ENCODE results near the gene DLG2. TPM values are rescaled to one million over a fixed set of nuclear protein-coding genes. Genes with fewer than 3 reads are reported as not detected.

Gene DLG2
- total and polyA plus RNA-seq, 2 of the 8 experiments (the other 6 are each of a cell fraction or from before 2014, with no cell fraction given), result 1.7 to 14.3 TPM

DNA sequence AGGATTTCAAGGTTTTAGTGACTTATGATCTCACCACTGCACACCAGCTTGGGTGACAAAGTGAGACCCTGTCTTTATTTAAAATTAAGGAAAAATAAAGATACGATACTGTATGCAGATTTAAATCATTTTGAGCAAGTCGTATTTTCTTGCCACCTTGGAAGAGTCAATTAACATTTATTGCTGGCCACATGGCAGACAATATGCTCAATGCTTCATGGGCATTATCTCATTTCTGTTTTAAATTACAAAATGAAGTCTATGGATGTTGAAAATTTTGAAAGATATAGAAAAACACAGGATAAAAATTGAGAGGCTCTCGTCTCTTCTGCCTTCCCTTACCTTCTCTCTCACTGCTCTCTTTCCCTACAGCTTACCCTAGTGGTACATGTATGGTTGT lies 1992.0 kb downstream of the DLG2 start:
- Histone ChIP-seq H2BK12ac (ENCODE audit: low read depth, low read length) (no peak overlapping the region), H2BK120ac (replicated peaks; ENCODE audit: low read depth, low read length) (no peak overlapping the region), H3K56ac (replicated peaks; ENCODE audit: insufficient read length, low read depth, low read length) (no peak overlapping the region), H4K8ac (ENCODE audit: extremely low read depth, insufficient read depth, low read length) (no peak overlapping the region), H2AFZ (ENCODE audit: low read length) (no peak overlapping the region), H3K23ac (ENCODE audit: insufficient read length) (no peak overlapping the region), H4K5ac (ENCODE audit: insufficient read length, low read depth, low read length) (no peak overlapping the region), H3K4me2 (ENCODE audit: insufficient read depth in 1 of 2, low read depth in 2 of 2, low read length in 2 of 2) (no peak overlapping the region), H3K4me3 (ENCODE audit: extremely low read depth in 1 of 4, insufficient read depth in 2 of 4, low read depth in 3 of 4, low read length in 4 of 4) (no peak overlapping the region), H3K14ac (ENCODE audit: insufficient read length) (no peak overlapping the region), H2BK5ac (ENCODE audit: low read depth, low read length) (no peak overlapping the region), H3K9me3 (ENCODE audit: insufficient read depth in 2 of 2, low read depth in 1 of 2, low read length in 1 of 2) (no peaks in the 10 kb centered on the region), H3K23me2 (ENCODE audit: low read depth, low read length) (no peaks in the 10 kb centered on the region; the same call in 1 of the 2 replicates), H4K91ac (replicated peaks; ENCODE audit: insufficient read length, low read length) (no peak overlapping the region), H2AK5ac (ENCODE audit: low read depth, low read length) (no peak overlapping the region), H3K4me1 (replicated peaks in 1 of 4; ENCODE audit: control insufficient read depth in 3 of 4, insufficient read depth in 4 of 4, low read length in 3 of 4) (no peaks in the 10 kb centered on the region), H3K79me1 (ENCODE audit: low read depth, low read length) (no peaks in the 10 kb centered on the region), H3K18ac (ENCODE audit: extremely low read depth, low read length) (no peak overlapping the region), H2BK20ac (ENCODE audit: low read length) (no peak overlapping the region), H3K27ac (ENCODE audit: low read depth, low read length) (no peak overlapping the region), H3K9ac (replicated peaks in 1 of 4; ENCODE audit: extremely low read depth in 1 of 4, low read depth in 3 of 4, low read length in 3 of 4) (no peak overlapping the region), H3K4ac (replicated peaks; ENCODE audit: insufficient read length, low read depth, low read length) (no peak overlapping the region), H3K79me2 (ENCODE audit: control insufficient read depth in 1 of 2, insufficient read depth in 2 of 2, low read length in 2 of 2) (no peaks in the 10 kb centered on the region), H3K36me3 (ENCODE audit: control insufficient read depth in 2 of 4, insufficient read depth in 4 of 4, low read length in 3 of 4) (no peaks in the 10 kb centered on the region; a peak in 1 of 8 replicates), H4K20me1 (replicated peaks in 1 of 2; ENCODE audit: control insufficient read depth in 1 of 2, insufficient read depth in 2 of 2, low read length in 2 of 2) (no peaks in the 10 kb centered on the region), H3K27me3 (replicated peaks in 1 of 4; ENCODE audit: control insufficient read depth in 3 of 4, extremely low read depth in 1 of 4, insufficient read depth in 3 of 4, low read length in 3 of 4) (no peaks in the 10 kb centered on the region), H2BK15ac (ENCODE audit: low read length) (no peak overlapping the region)
- DNase-seq (ENCODE audit: low read depth in 1 of 2, low spot score in 2 of 2) (no peak), FAIRE-seq (no peak)
- 55% methylated on average over 3 of the region's 3 CpGs; no CpG with 5 or more reads in 1 of the 2 experiments for WGBS, 2 experiments (ENCODE audit: extremely low coverage in 1 of 2, insufficient coverage in 1 of 2, insufficient read length in 1 of 2, insufficient replicate concordance in 2 of 2, low coverage in 1 of 2, low lambda C conversion rate in 2 of 2, missing lambda C conversion rate in 1 of 2)
- ChIA-PET CTCF (ENCODE audit: partially characterized antibody) (interaction anchor here (1.3 kb wide), 1 partner anchor 25 kb away, joined by 3 read pairs; no protein-coding TSS in a partner anchor), POLR2A (ENCODE audit: partially characterized antibody) (interaction anchor here (1.5 kb wide), 1 partner anchor 9 kb away, joined by 4 read pairs; no protein-coding TSS in a partner anchor)
- TF ChIP-seq KDM5A (IDR thresholded peaks at IDR 0.05; ENCODE audit: low read length) (no peak), RAD21 (IDR thresholded peaks at IDR 0.05 in 1 of 2, conservative IDR thresholded peaks at IDR 0.05 in 1 of 2; ENCODE audit: low read depth in 2 of 2, low read length in 2 of 2) (no peak), KDM4A (IDR thresholded peaks at IDR 0.05; ENCODE audit: low read depth, low read length, severe bottlenecking) (no peak), ASH2L (IDR thresholded peaks at IDR 0.05; ENCODE audit: low read length) (no peak), HDAC2 (IDR thresholded peaks at IDR 0.05; ENCODE audit: borderline replicate concordance in 1 of 2, low read depth in 2 of 2, low read length in 2 of 2) (no peak), JUND (IDR thresholded peaks at IDR 0.05; ENCODE audit: low read length) (no peak), TBP (IDR thresholded peaks at IDR 0.05; ENCODE audit: low read depth, low read length) (no peak), ZNF274 (IDR thresholded peaks at IDR 0.05; ENCODE audit: borderline replicate concordance, extremely low read depth, low read length) (no peak), ATF3 (IDR thresholded peaks at IDR 0.05; ENCODE audit: insufficient read depth, low read depth, low read length) (no peak), BACH1 (IDR thresholded peaks at IDR 0.05; ENCODE audit: low read length) (no peak), POLR2A (IDR thresholded peaks at IDR 0.05; ENCODE audit: control extremely low read depth in 1 of 2, low read depth in 2 of 2, low read length in 2 of 2) (no peak), HDAC6 (IDR thresholded peaks at IDR 0.05; ENCODE audit: low read depth, low read length) (no peak), POLR2AphosphoS5 (IDR thresholded peaks at IDR 0.05; ENCODE audit: low read depth, low read length) (no peak), RFX5 (IDR thresholded peaks at IDR 0.05; ENCODE audit: borderline replicate concordance, low read depth, low read length) (no peak)
